WTC11 (cell line): Measurements from ENCODE around the gene DPYSL4.

Experiments used
- CBFB ChIP-seq: sonication (generic); formaldehyde crosslinking; IDR thresholded peaks from 2 replicates; pipeline ENCODE4 v1.8.1; 2022; ENCODE audit warnings: mild to moderate bottlenecking, low read depth, missing genetic modification reagents
- FOXJ3 ChIP-seq: sonication (generic); formaldehyde crosslinking; IDR thresholded peaks from 2 replicates; pipeline ENCODE4 v1.9.0; 2021; ENCODE audit warnings: missing genetic modification reagents, mild to moderate bottlenecking, borderline replicate concordance
- GABPB1 ChIP-seq: sonication (generic); formaldehyde crosslinking; IDR thresholded peaks from 2 replicates; pipeline ENCODE4 v1.8.1; 2023; ENCODE audit warnings: mild to moderate bottlenecking, missing genetic modification reagents
- MXD4 ChIP-seq: fragments of 250-450 bp; sonication (Bioruptor Pico); IDR thresholded peaks from 2 replicates; pipeline ENCODE4 v1.8.0; 2021; ENCODE audit warnings: mild to moderate bottlenecking, moderate library complexity, borderline replicate concordance
- NR3C1 ChIP-seq: sonication (generic); formaldehyde crosslinking; conservative IDR thresholded peaks from 2 replicates; pipeline ENCODE4 v1.8.1; 2023; ENCODE audit warnings: low read depth, mild to moderate bottlenecking, missing genetic modification reagents
- PRRX2 ChIP-seq: fragments of 250-450 bp; sonication (Bioruptor Pico); IDR thresholded peaks from 2 replicates; pipeline ENCODE4 v1.8.0; 2021; ENCODE audit warnings: mild to moderate bottlenecking
- TP53 ChIP-seq: sonication (generic); formaldehyde crosslinking; IDR thresholded peaks from 2 replicates; pipeline ENCODE4 v1.8.1; 2023; ENCODE audit warnings: mild to moderate bottlenecking, missing genetic modification reagents
- ZNF232 ChIP-seq: sonication (generic); formaldehyde crosslinking; IDR thresholded peaks from 2 replicates; pipeline ENCODE4 v1.8.0; 2022; ENCODE audit warnings: mild to moderate bottlenecking, missing genetic modification reagents
- TF ChIP-seq, protein P1 (sequence below): fragments of 200-600 bp; IDR thresholded peaks from 2 replicates; pipeline ENCODE4 v1.8.0; 2022; ENCODE audit warnings: antibody characterized with exemption
- TF ChIP-seq, protein P2 (sequence below): sonication (generic); formaldehyde crosslinking; IDR thresholded peaks from 2 replicates; pipeline ENCODE4 v1.8.1; 2023; ENCODE audit warnings: mild to moderate bottlenecking, missing genetic modification reagents, moderate library complexity
- TF ChIP-seq, protein P3 (sequence below): sonication (generic); formaldehyde crosslinking; IDR thresholded peaks from 2 replicates; pipeline ENCODE4 v1.8.0; 2022; ENCODE audit warnings: mild to moderate bottlenecking, missing genetic modification reagents

- TF ChIP-seq MXD4 (CRISPR knock-in tag) (no peak), FOXJ3 (CRISPR knock-in tag) (no peak), CBFB (CRISPR knock-in tag) (no peak), PRRX2 (no peak), ZNF232 (no peak), GABPB1 (CRISPR knock-in tag) (no peak), TP53 (CRISPR knock-in tag) (no peak), NR3C1 (CRISPR knock-in tag) (no peak)
- TF ChIP-seq, protein P1, sequence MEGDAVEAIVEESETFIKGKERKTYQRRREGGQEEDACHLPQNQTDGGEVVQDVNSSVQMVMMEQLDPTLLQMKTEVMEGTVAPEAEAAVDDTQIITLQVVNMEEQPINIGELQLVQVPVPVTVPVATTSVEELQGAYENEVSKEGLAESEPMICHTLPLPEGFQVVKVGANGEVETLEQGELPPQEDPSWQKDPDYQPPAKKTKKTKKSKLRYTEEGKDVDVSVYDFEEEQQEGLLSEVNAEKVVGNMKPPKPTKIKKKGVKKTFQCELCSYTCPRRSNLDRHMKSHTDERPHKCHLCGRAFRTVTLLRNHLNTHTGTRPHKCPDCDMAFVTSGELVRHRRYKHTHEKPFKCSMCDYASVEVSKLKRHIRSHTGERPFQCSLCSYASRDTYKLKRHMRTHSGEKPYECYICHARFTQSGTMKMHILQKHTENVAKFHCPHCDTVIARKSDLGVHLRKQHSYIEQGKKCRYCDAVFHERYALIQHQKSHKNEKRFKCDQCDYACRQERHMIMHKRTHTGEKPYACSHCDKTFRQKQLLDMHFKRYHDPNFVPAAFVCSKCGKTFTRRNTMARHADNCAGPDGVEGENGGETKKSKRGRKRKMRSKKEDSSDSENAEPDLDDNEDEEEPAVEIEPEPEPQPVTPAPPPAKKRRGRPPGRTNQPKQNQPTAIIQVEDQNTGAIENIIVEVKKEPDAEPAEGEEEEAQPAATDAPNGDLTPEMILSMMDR: no peak
- TF ChIP-seq, protein P2, sequence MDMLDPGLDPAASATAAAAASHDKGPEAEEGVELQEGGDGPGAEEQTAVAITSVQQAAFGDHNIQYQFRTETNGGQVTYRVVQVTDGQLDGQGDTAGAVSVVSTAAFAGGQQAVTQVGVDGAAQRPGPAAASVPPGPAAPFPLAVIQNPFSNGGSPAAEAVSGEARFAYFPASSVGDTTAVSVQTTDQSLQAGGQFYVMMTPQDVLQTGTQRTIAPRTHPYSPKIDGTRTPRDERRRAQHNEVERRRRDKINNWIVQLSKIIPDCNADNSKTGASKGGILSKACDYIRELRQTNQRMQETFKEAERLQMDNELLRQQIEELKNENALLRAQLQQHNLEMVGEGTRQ (CRISPR knock-in tag): no peak
- TF ChIP-seq, protein P3, sequence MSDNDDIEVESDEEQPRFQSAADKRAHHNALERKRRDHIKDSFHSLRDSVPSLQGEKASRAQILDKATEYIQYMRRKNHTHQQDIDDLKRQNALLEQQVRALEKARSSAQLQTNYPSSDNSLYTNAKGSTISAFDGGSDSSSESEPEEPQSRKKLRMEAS (CRISPR knock-in tag): no peak
Measured at GRCh38 chr10:132185601-132186487, 904 bp upstream of the DPYSL4 start.
